H1 (cell line): ENCODE data around the gene CHMP6. TPM values are rescaled to one million over a fixed set of nuclear protein-coding genes. Genes with fewer than 3 reads are reported as not detected.
A peak's percentile ranks its signal among the peaks of the same experiment; 100 is the strongest.

ENCODE experiments used
- CTCF ChIA-PET: fragments of 300-600 bp; sonication (Branson Sonifier 250); formaldehyde crosslinking; loops from one replicate; lab custom pipeline; 2021; ENCODE audit not compliant: partially characterized antibody; lab: Charles Lee
- POLR2A ChIA-PET: fragments of 300-600 bp; sonication (Branson Sonifier 250); formaldehyde crosslinking; loops from one replicate; lab custom pipeline; 2021; ENCODE audit warnings: inconsistent platforms; ENCODE audit not compliant: partially characterized antibody; lab: Charles Lee
- DNase-seq, 2 experiments: peaks; one replicate each; pipeline versions ENCODE4 v3.0.0 to v3.0.0-alpha.2; 2010 to 2022; ENCODE audit warnings: low spot score in 2 of 2, low read depth in 1 of 2, mixed read lengths in 1 of 2
- FAIRE-seq: peaks from 2 replicates; lab custom pipeline; 2011; peaks lifted over from hg19 to GRCh38; lab: Jason Lieb, UNC
- H2AFZ ChIP-seq: 2 replicates; pipeline ENCODE4 v1.8.1; 2012; ENCODE audit warnings: low read length, inconsistent platforms
- H2AK5ac ChIP-seq: 2 replicates; pipeline ENCODE4 v1.6.1; 2013; ENCODE audit warnings: low read depth, low read length
- H2BK120ac ChIP-seq: replicated peaks from 2 replicates; pipeline ENCODE3; 2013; ENCODE audit warnings: low read depth, low read length, inconsistent platforms
- H2BK12ac ChIP-seq: 2 replicates; pipeline ENCODE4 v1.6.1; 2013; ENCODE audit warnings: low read depth, low read length
- H2BK15ac ChIP-seq: 2 replicates; pipeline ENCODE4 v1.6.1; 2013; ENCODE audit warnings: low read length
- H2BK20ac ChIP-seq: 2 replicates; pipeline ENCODE4 v1.6.1; 2013; ENCODE audit warnings: low read length
- H2BK5ac ChIP-seq: 2 replicates; pipeline ENCODE4 v1.6.1; 2013; ENCODE audit warnings: low read depth, low read length
- H3K14ac ChIP-seq: 2 replicates; pipeline ENCODE4 v1.6.1; 2013; ENCODE audit warnings: inconsistent platforms; ENCODE audit not compliant: insufficient read length
- H3K18ac ChIP-seq: 2 replicates; pipeline ENCODE4 v1.6.1; 2013; ENCODE audit warnings: low read length; ENCODE audit errors: extremely low read depth
- H3K23ac ChIP-seq: 2 replicates; pipeline ENCODE4 v1.6.1; 2013; ENCODE audit warnings: inconsistent platforms; ENCODE audit not compliant: insufficient read length
- H3K23me2 ChIP-seq: 2 replicates; pipeline ENCODE4 v1.6.1; 2013; ENCODE audit warnings: low read depth, low read length
- H3K27ac ChIP-seq: 2 replicates; pipeline ENCODE4 v1.6.1; 2011; ENCODE audit warnings: low read depth, low read length, inconsistent platforms
- H3K27me3 ChIP-seq, 4 experiments: replicated peaks in 1 of 4; 1 replicate in 1 of 4; 2 replicates in 3 of 4; pipeline versions ENCODE4 v1.6.1 to v1.8.1; 2011 to 2013; ENCODE audit warnings: low read length in 3 of 4, mild to moderate bottlenecking in 3 of 4, inconsistent platforms in 2 of 4, mixed read lengths in 2 of 4, moderate library complexity in 1 of 4; ENCODE audit not compliant: control insufficient read depth in 3 of 4, insufficient read depth in 3 of 4; ENCODE audit errors: extremely low read depth in 1 of 4
- H3K36me3 ChIP-seq, 4 experiments: 2 replicates each; pipeline versions ENCODE4 v1.6.1 to v1.8.1; 2011 to 2013; ENCODE audit warnings: mild to moderate bottlenecking in 4 of 4, low read length in 3 of 4, moderate library complexity in 2 of 4, control low read depth in 1 of 4, inconsistent platforms in 1 of 4; ENCODE audit not compliant: insufficient read depth in 4 of 4, control insufficient read depth in 2 of 4
- H3K4ac ChIP-seq: replicated peaks from 2 replicates; pipeline ENCODE3; 2013; ENCODE audit warnings: low read length, low read depth, mixed read lengths, inconsistent platforms; ENCODE audit not compliant: insufficient read length
- H3K4me1 ChIP-seq, 4 experiments: replicated peaks in 1 of 4; 1 replicate in 1 of 4; 2 replicates in 3 of 4; pipeline versions ENCODE4 v1.6.1 to v1.8.1; 2011 to 2013; ENCODE audit warnings: low read length in 3 of 4, inconsistent platforms in 2 of 4, mixed read lengths in 1 of 4; ENCODE audit not compliant: insufficient read depth in 4 of 4, control insufficient read depth in 3 of 4
- H3K4me2 ChIP-seq, 2 experiments: 2 replicates each; pipeline versions ENCODE4 v1.6.1 to v1.8.1; 2011 to 2013; ENCODE audit warnings: low read depth in 2 of 2, low read length in 2 of 2, control low read depth in 1 of 2, inconsistent platforms in 1 of 2, mild to moderate bottlenecking in 1 of 2; ENCODE audit not compliant: insufficient read depth in 1 of 2
- H3K4me3 ChIP-seq, 4 experiments: fragments of 200-600, 300-600 bp in 1 of 4; sonication (generic), shearing (Covaris generic), sonication (Bioruptor Twin) in 1 of 4; 2 replicates each; pipeline versions ENCODE4 v1.5.1 to v1.8.1; 2011 to 2016; ENCODE audit warnings: low read length in 4 of 4, low read depth in 3 of 4, control low read depth in 2 of 4, inconsistent platforms in 2 of 4, mild to moderate bottlenecking in 2 of 4, mixed read lengths in 1 of 4, moderate library complexity in 1 of 4; ENCODE audit not compliant: insufficient read depth in 2 of 4; ENCODE audit errors: extremely low read depth in 1 of 4
- H3K56ac ChIP-seq: replicated peaks from 2 replicates; pipeline ENCODE3; 2013; ENCODE audit warnings: low read depth, mild to moderate bottlenecking, mixed read lengths, low read length, inconsistent platforms; ENCODE audit not compliant: insufficient read length
- H3K79me1 ChIP-seq: 2 replicates; pipeline ENCODE4 v1.6.1; 2013; ENCODE audit warnings: low read depth, low read length, control low read depth
- H3K79me2 ChIP-seq, 2 experiments: 2 replicates each; pipeline versions ENCODE4 v1.6.1 to v1.8.1; 2012 to 2013; ENCODE audit warnings: low read length in 2 of 2, mild to moderate bottlenecking in 2 of 2, inconsistent platforms in 1 of 2; ENCODE audit not compliant: insufficient read depth in 2 of 2, control insufficient read depth in 1 of 2
- H3K9ac ChIP-seq, 4 experiments: replicated peaks in 1 of 4; 1 replicate in 1 of 4; 2 replicates in 3 of 4; pipeline versions ENCODE4 v1.6.1 to v1.8.1; 2011 to 2013; ENCODE audit warnings: low read depth in 3 of 4, low read length in 3 of 4, control low read depth in 2 of 4, mild to moderate bottlenecking in 2 of 4, moderate library complexity in 2 of 4, inconsistent platforms in 1 of 4; ENCODE audit errors: extremely low read depth in 1 of 4
- H3K9me3 ChIP-seq, 2 experiments: 2 replicates each; pipeline versions ENCODE4 v1.6.1 to v1.8.1; 2012 to 2013; ENCODE audit warnings: mild to moderate bottlenecking in 2 of 2, moderate library complexity in 2 of 2, control low read depth in 1 of 2, inconsistent platforms in 1 of 2, low read depth in 1 of 2, low read length in 1 of 2, mixed read lengths in 1 of 2; ENCODE audit not compliant: insufficient read depth in 2 of 2
- H4K20me1 ChIP-seq, 2 experiments: replicated peaks in 1 of 2; 2 replicates each; pipeline versions ENCODE3 to v1.8.1; 2011 to 2013; ENCODE audit warnings: inconsistent platforms in 2 of 2, low read length in 2 of 2, mild to moderate bottlenecking in 1 of 2; ENCODE audit not compliant: insufficient read depth in 2 of 2, control insufficient read depth in 1 of 2
- H4K5ac ChIP-seq: 2 replicates; pipeline ENCODE4 v1.6.1; 2013; ENCODE audit warnings: low read length, low read depth, mixed read lengths, inconsistent platforms; ENCODE audit not compliant: insufficient read length
- H4K8ac ChIP-seq: 2 replicates; pipeline ENCODE4 v1.8.0; 2013; ENCODE audit warnings: mild to moderate bottlenecking, moderate library complexity, low read length, inconsistent platforms; ENCODE audit not compliant: insufficient read depth; ENCODE audit errors: extremely low read depth
- H4K91ac ChIP-seq: replicated peaks from 2 replicates; pipeline ENCODE3; 2013; ENCODE audit warnings: low read length, mixed read lengths, inconsistent platforms; ENCODE audit not compliant: insufficient read length
- GABPA ChIP-seq: IDR thresholded peaks from 2 replicates; pipeline ENCODE4 v1.6.1; 2011; ENCODE audit warnings: mild to moderate bottlenecking, low read length, moderate library complexity, borderline replicate concordance; ENCODE audit not compliant: insufficient read depth
- POLR2AphosphoS5 ChIP-seq: IDR thresholded peaks from 2 replicates; pipeline ENCODE4 v1.6.1; 2011; ENCODE audit warnings: low read depth, low read length
- WGBS, 2 experiments: shearing (Covaris generic) in 1 of 2; methylation state at CpG; one replicate each; pipeline versions ENCODE4 v1.1.6 to v1.1.7; 2013 to 2015; ENCODE audit warnings: low lambda C conversion rate in 2 of 2, mixed read lengths in 2 of 2, inconsistent platforms in 1 of 2, low coverage in 1 of 2, missing lambda C conversion rate in 1 of 2; ENCODE audit not compliant: insufficient replicate concordance in 2 of 2, insufficient coverage in 1 of 2, insufficient read length in 1 of 2; ENCODE audit errors: extremely low coverage in 1 of 2, missing lambda C conversion rate in 1 of 2; 5-methylcytosine and 5-hydroxymethylcytosine counted together
- polyA plus RNA-seq, 7 experiments: library from polyadenylated mRNA; depleted of rRNA in 3 of 7; stranded (reverse) in 5 of 7; unstranded in 2 of 7; fragments of >200 nt in 5 of 7; fragments of 200-250 nt in 2 of 7; gene quantifications; 1 replicate in 5 of 7; 2 replicates in 1 of 7; 4 replicates in 1 of 7; pipeline versions ENCODE4 v1.2.1 to v1.2.3, GENCODE V29; 2011 to 2013; ENCODE audit warnings: missing spikeins in 2 of 7, mixed read lengths in 2 of 7
- total RNA-seq: library from RNA; stranded (reverse); fragmentation: NEBNext Ultra II Directional; extraction: Animal tissue kit (Norgen Biotek cat#: 25700); gene quantifications from 2 replicates; pipeline ENCODE4 v1.2.1, GENCODE V29; 2021

Gene CHMP6
- total and polyA plus RNA-seq, 2 of the 8 experiments (the other 6 are each of a cell fraction or from before 2014, with no cell fraction given), result 15.7 to 24.3 TPM

- TF ChIP-seq GABPA (0 out of 2 replicates have a peak, but pooled peaks have one; percentile 18), POLR2AphosphoS5 (no peak)
- Histone ChIP-seq H3K4ac (no peak overlapping the region), H3K27ac (no peak overlapping the region), H3K9me3 (no peaks in the 10 kb centered on the region; a peak in 1 of 4 replicates), H3K14ac (no peak overlapping the region), H2AK5ac (no peak overlapping the region), H4K91ac (no peak overlapping the region), H3K23me2 (no peaks in the 10 kb centered on the region), H3K79me1 (no peaks in the 10 kb centered on the region), H3K18ac (no peak overlapping the region), H2BK20ac (no peak overlapping the region), H4K20me1 (peaks cover 0 to 3% of the 10 kb centered on the region in 2 experiments), H2AFZ (no peak overlapping the region), H3K9ac (no peak overlapping the region), H3K79me2 (no peaks in the 10 kb centered on the region), H2BK5ac (no peak overlapping the region), H3K4me2 (no peak overlapping the region), H3K23ac (no peak overlapping the region), H3K4me1 (peaks cover 0 to 3% (median 0%) of the 10 kb centered on the region in 4 experiments; a peak in 1 of 7 replicates), H2BK120ac (no peak overlapping the region), H3K27me3 (no peaks in the 10 kb centered on the region; a peak in 3 of 7 replicates), H4K5ac (no peak overlapping the region), H2BK12ac (no peak overlapping the region), H3K56ac (no peak overlapping the region), H3K4me3 (no peak overlapping the region), H3K36me3 (no peaks in the 10 kb centered on the region), H4K8ac (no peak overlapping the region), H2BK15ac (no peak overlapping the region)
- 85% methylated on average over 7 of the region's 15 CpGs; no CpG with 5 or more reads in 1 of the 2 experiments for WGBS, 2 experiments
- no peak for FAIRE-seq
- DNase-seq, result no peak
- ChIA-PET CTCF (interaction anchor here (1.0 to 12.9 kb wide), 4 partner anchors 7 to 69 kb away, joined by 3 to 110 read pairs (median 23); no protein-coding TSS in a partner anchor), POLR2A (interaction anchor here (5.9 kb wide), 1 partner anchor 9 kb away, joined by 41 read pairs; the partner anchor contains the start of gene BAIAP2)
Observed at GRCh38 chr17:81027038-81027437, 35.4 kb downstream of the CHMP6 start.
